Omental fat pad (tissue), 4 donors: ENCODE measurements around the gene S100PBP. TPM values are rescaled to one million over a fixed set of nuclear protein-coding genes. Genes with fewer than 3 reads are reported as not detected.

Experiments
- ATAC-seq: fragments of 150-250 bp; one replicate; pipeline ENCODE4 v1.9.1; 2016; ENCODE audit warnings: mild to moderate bottlenecking, moderate library complexity; ENCODE audit not compliant: low FRiP score
- DNase-seq: peaks from one replicate; pipeline ENCODE4 v3.0.0-alpha.2; 2019; ENCODE audit warnings: low spot score
- total RNA-seq, 4 donors: library from RNA; depleted of rRNA; stranded (reverse); fragments of >200 nt; gene quantifications; one replicate each; pipeline ENCODE4 v1.1.0, GENCODE V29; 2016
- TF ChIP-seq, protein P1 (sequence below), 3 donors: fragments of 450-650 bp; IDR thresholded peaks; one replicate each; pipeline ENCODE4 v1.5.1; 2016 to 2017; ENCODE audit warnings: antibody characterized with exemption in 3 of 3, mild to moderate bottlenecking in 3 of 3, moderate library complexity in 2 of 3

Gene S100PBP
- total RNA-seq, 4 donors from 2014 or later, result 20.4 to 47.6 (median 28.4) TPM

GRCh38 chr1:32884032-32884372 is 66.5 kb downstream of the S100PBP start:
- no peak for DNase-seq
- TF ChIP-seq, protein P1, sequence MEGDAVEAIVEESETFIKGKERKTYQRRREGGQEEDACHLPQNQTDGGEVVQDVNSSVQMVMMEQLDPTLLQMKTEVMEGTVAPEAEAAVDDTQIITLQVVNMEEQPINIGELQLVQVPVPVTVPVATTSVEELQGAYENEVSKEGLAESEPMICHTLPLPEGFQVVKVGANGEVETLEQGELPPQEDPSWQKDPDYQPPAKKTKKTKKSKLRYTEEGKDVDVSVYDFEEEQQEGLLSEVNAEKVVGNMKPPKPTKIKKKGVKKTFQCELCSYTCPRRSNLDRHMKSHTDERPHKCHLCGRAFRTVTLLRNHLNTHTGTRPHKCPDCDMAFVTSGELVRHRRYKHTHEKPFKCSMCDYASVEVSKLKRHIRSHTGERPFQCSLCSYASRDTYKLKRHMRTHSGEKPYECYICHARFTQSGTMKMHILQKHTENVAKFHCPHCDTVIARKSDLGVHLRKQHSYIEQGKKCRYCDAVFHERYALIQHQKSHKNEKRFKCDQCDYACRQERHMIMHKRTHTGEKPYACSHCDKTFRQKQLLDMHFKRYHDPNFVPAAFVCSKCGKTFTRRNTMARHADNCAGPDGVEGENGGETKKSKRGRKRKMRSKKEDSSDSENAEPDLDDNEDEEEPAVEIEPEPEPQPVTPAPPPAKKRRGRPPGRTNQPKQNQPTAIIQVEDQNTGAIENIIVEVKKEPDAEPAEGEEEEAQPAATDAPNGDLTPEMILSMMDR (IDR thresholded peaks at IDR 0.05), result no peak
- no peak for ATAC-seq

GRCh38 chr1:32884726-32885125 is 67.3 kb downstream of the S100PBP start:
- no peak for ATAC-seq
- no peak for DNase-seq
- TF ChIP-seq, protein P1 (IDR thresholded peaks at IDR 0.05), result no peak

DNA sequence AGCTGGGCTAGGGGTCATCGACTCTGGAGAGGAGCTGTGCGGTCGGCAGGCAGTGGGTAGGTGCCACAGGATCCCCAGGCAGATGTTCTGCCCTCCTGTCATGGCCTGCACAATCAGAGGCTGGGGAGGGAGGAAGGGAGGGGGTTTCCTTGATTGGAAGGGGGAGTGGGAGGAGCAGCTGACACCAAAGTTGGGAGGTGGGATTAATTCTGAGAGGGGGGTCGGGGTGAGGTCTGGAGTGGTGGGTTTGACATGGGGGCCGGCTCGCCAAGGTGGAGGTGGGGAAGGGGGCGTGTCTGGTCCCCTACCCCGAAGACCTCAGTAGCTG is 68.2 kb downstream of the S100PBP start:
- TF ChIP-seq, protein P1 (IDR thresholded peaks at IDR 0.05), result no peak
- no peak for DNase-seq
- no peak for ATAC-seq

DNA sequence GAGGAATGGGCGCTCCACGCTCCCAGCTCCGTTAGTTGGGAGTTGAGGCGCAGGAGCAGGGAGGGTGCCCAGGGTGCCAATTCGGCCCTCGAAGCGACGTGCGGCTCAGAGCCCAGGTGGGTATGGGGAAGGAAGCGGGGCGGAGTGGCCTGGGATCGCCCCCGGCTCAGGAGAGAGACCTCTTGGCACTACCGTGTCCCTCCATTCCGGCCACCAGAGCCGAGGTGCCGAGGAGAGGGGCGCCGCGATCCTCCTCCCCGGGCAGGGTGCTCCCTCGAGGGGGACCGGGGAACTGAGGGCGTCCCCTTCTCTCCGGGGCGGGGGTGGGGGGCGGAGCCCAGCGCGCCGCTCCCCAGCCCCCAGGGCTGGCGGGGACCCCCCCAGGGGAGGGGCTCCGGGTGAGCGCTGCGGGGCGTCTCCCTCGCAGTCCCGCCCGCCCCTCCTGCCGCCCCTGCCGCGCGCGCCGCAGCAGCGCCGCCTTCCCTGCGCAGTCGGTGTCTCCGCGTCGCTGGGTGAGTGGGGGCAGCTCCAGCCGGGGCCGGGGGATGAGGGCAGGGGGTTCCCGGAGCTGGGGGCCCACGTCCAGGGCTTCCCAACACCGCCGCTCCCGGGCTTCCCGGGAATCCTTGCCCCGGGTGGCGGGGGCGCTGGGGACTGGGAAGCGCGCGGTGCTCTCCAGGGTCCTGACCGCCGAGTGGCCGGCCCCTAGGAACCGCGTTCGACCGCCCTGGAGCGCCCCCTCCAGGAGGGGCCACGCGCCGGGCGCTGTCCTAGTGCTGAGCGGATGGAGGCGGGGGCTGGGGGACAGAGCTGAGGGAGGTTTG is 68.8 kb downstream of the S100PBP start, which contains the start of gene HPCA:
Gene HPCA, plus strand, starts transcription at position 488 of the 824 bp plus-strand sequence. CDS start 2,408 bp downstream, outside the sequence.
- TF ChIP-seq, protein P1 (IDR thresholded peaks at IDR 0.05), result no peak
- DNase-seq, result no peak
- ATAC-seq, result peak; percentile 54

- DNase-seq (no peak), ATAC-seq (no peak)
- TF ChIP-seq, protein P1 (IDR thresholded peaks at IDR 0.05), result no peak
Observed at GRCh38 chr1:32886828-32887414, 69.5 kb downstream of the S100PBP start.

DNA sequence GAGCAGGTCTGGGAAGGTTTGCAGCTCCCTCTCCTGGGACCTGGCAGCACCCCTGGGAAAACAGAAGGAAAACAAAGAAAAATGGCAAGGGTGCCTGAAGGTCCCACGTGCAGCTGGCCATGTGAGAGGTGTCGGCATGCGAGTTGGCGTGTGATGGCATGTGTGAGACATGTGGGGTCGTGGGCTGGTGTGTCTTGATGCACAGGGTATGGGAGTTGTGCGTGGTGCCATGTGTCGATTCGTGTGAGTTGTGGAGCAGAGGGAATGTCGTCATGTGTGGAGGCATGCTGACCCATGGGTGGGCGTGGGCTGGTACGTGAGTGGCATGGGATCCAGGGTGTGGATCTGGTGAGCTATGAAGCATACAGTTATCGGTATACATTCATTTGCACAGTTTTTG is 70.2 kb downstream of the S100PBP start:
- ATAC-seq (no peak), DNase-seq (no peak)

More for the DNA sequence above, 70.2 kb downstream of the S100PBP start:
- TF ChIP-seq, protein P1 (IDR thresholded peaks at IDR 0.05), result no peak
